ENCODE measurements around the gene WDR12.

WDR12 gene

DNA sequence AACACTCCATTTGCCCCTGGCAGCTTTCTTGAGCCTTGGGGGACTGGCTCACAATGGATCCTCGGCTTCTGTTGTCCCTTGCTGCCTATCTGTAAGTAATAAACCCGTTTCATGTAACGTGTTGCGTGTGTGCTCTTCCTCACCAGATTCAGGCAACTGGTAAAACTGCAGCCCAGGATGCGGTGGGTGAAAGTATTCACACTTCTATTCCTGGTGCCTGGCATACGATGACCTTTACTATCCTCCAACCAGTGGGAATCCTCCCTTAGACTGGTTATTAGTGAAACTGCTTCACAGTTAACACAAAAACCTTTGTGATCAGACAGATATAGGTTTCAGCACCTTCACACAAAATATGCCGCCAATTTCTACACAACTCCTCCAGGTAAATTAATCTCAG is 26.3 kb downstream of the WDR12 start:
- Histone ChIP-seq H3K27ac (ENCODE audit: poor library complexity, severe bottlenecking) (no peak overlapping the region), H3K4me3 (ENCODE audit: severe bottlenecking) (no peak overlapping the region), H3K36me3 (ENCODE audit: low read depth) (peaks cover 68% of the 10 kb centered on the region), H3K4me1 (ENCODE audit: insufficient read depth, poor library complexity, severe bottlenecking) (no peaks in the 10 kb centered on the region), H3K9me3 (ENCODE audit: severe bottlenecking) (no peaks in the 10 kb centered on the region), H3K27me3 (ENCODE audit: insufficient read depth, poor library complexity, severe bottlenecking) (no peaks in the 10 kb centered on the region)
- no peak for ATAC-seq (ENCODE audit: low read depth)
- DNase-seq (ENCODE audit: low spot score) = no peak
- no peak for TF ChIP-seq CTCF (IDR thresholded peaks at IDR 0.05; ENCODE audit: poor library complexity, severe bottlenecking)

GRCh38 chr2:202883987-202884675 is 27.3 kb downstream of the WDR12 start:
- no peak for ATAC-seq (ENCODE audit: low read depth)
- no peaks in the 10 kb centered on the region for H3K27me3 ChIP-seq (ENCODE audit: insufficient read depth, poor library complexity, severe bottlenecking)
- no peak overlapping the region for H3K27ac ChIP-seq (ENCODE audit: poor library complexity, severe bottlenecking)
- H3K4me1 ChIP-seq (ENCODE audit: insufficient read depth, poor library complexity, severe bottlenecking) = no peaks in the 10 kb centered on the region
- no peaks in the 10 kb centered on the region for H3K9me3 ChIP-seq (ENCODE audit: severe bottlenecking)
- DNase-seq (ENCODE audit: low spot score) = no peak
- H3K36me3 ChIP-seq (ENCODE audit: low read depth) = peaks cover 65% of the 10 kb centered on the region
- TF ChIP-seq CTCF (IDR thresholded peaks at IDR 0.05; ENCODE audit: poor library complexity, severe bottlenecking) = no peak
- no peak overlapping the region for H3K4me3 ChIP-seq (ENCODE audit: severe bottlenecking)

DNA sequence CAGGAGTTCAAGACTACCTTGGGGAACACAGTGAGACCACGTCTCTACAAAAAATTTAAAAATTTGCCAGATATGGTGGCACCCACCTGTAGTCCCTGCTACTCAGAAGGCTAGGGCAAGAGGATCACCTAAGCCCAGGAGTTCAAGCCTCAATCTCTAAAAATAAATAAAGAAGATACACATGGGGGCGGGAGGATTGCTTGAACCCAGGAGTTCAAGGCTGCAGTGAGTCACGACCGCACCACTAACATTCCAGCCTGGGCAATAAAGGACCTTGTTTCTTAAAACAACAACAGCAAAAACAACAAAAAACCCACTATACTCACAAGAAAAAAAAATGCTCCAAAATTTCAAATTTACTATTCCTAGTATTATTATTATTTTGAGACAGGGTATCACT is 29.9 kb downstream of the WDR12 start:
- Histone ChIP-seq H3K27ac (ENCODE audit: poor library complexity, severe bottlenecking) (no peak overlapping the region), H3K4me3 (ENCODE audit: severe bottlenecking) (no peak overlapping the region), H3K27me3 (ENCODE audit: insufficient read depth, poor library complexity, severe bottlenecking) (no peaks in the 10 kb centered on the region), H3K9me3 (ENCODE audit: severe bottlenecking) (no peaks in the 10 kb centered on the region), H3K4me1 (ENCODE audit: insufficient read depth, poor library complexity, severe bottlenecking) (no peaks in the 10 kb centered on the region), H3K36me3 (ENCODE audit: low read depth) (peaks cover 51% of the 10 kb centered on the region)
- DNase-seq (ENCODE audit: low spot score) = no peak
- TF ChIP-seq CTCF (IDR thresholded peaks at IDR 0.05; ENCODE audit: poor library complexity, severe bottlenecking) = no peak
- ATAC-seq (ENCODE audit: low read depth) = no peak

GRCh38 chr2:202877699-202878098 is 33.8 kb downstream of the WDR12 start:
- DNase-seq (ENCODE audit: low spot score) = no peak
- Histone ChIP-seq H3K36me3 (ENCODE audit: low read depth) (peaks cover 31% of the 10 kb centered on the region), H3K4me3 (ENCODE audit: severe bottlenecking) (no peak overlapping the region), H3K9me3 (ENCODE audit: severe bottlenecking) (no peaks in the 10 kb centered on the region), H3K27ac (ENCODE audit: poor library complexity, severe bottlenecking) (no peak overlapping the region), H3K4me1 (ENCODE audit: insufficient read depth, poor library complexity, severe bottlenecking) (no peaks in the 10 kb centered on the region), H3K27me3 (ENCODE audit: insufficient read depth, poor library complexity, severe bottlenecking) (no peaks in the 10 kb centered on the region)
- no peak for ATAC-seq (ENCODE audit: low read depth)
- no peak for TF ChIP-seq CTCF (IDR thresholded peaks at IDR 0.05; ENCODE audit: poor library complexity, severe bottlenecking)

All from RWPE2 (cell line).